Activated CD4-positive, alpha-beta T cell treated with anti-CD3 and anti-CD28 coated beads, Interleukin-2, amount 50 U/mL, for 24 hours (primary cell): ENCODE results near the gene OXSR1.
"Not testable (repeated sequence)": the region's sequence is repeated elsewhere in the genome, so short reads cannot be mapped to it uniquely, and the experiment has no call there.

Source experiments
- DNase-seq, 2 donors: peaks; one replicate each; pipeline ENCODE4 v3.0.0-alpha.2; 2020; ENCODE audit warnings: low read depth in 1 of 2, low spot score in 1 of 2

The OXSR1 gene

DNA sequence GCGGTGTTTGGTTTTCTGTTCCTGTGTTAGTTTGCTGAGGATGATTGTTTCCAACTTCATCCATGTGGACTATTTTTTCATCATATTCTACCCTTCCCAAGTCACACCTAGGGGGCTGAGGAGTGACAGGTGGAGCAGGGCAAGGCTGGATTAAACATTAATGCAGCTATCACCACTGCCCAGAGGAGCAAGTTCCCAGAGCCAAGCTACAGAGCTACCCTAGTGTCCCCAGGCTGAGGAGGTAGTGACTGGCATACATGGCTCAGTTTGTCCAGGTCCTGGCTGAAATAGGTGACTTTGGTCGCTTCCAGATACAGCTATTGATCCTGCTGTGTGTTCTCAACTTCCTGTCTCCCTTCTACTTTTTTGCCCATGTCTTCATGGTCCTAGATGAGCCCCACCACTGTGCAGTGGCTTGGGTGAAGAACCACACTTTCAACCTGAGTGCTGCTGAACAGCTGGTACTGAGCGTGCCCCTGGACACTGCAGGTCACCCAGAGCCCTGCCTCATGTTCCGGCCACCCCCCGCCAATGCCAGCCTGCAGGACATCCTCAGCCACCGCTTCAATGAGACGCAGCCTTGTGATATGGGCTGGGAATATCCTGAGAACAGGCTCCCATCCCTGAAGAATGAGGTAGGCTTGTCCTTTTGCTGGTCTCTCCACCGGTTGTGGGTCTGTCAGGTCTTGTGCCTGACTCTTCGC is 100.4 kb downstream of the OXSR1 start, which contains the start of gene SLC22A13:
SLC22A13 (plus strand) TSS at position 209 of the 704 bp plus-strand sequence; CDS start at position 258, 49 bp downstream.
- no peak for DNase-seq

DNA sequence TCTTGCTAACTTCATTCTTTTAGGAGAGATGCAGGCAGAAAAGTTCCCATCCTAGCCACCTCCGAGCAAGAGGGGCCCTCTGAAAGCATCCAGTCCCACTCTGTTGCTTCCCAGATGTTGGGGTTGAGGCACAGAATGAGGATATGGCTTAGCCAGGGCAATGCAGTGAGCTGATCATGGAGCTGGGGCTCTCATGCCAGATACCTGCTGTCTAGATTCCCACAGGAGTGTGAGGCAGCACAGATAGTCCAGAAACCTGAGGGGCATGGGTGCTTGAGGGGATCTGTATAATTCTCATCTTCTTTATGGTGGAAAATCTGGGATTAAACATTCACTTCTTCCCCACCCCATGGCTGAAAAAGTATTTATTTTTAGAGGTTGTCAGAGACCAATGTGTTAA is 101.5 kb downstream of the OXSR1 start:
- no peak for DNase-seq

DNA sequence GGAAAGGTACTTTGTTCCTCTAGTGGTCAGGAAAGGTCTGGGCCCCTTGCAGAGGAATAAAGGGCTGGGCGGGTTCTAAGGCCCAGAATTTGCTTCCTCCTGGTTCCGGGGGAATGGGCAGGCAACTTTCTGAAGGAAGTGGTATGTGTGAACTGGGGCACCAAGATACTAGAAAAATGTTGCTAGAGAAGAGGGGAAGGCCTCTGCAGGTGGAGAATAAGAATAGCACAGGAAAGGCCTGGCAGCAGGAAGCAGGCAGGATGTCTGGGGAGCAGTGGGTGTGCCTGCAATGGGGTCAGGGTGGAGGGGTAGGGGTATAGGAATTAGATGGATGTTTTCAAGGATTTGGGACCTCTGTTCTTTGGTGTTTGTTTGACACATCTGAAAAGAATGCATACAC is 102.3 kb downstream of the OXSR1 start:
- no peak for DNase-seq

DNA sequence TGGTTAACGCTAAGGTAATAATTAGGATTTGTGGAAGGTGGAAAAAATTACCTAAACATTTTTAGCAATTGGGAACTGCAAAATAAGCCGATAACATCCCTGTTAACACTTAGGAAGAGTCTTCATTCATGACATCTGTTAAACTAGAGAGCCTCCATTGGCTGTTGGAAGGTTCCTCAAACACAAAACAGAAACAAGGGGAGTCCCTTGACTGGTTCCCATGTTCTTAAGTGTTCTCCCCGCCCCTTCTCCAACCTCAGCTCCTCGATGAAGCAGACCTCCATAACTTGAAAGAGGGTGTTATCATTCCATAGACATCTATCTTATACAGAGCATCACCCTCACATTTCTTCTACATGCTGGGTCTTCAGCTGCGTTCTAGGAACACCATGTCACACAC is 102.8 kb downstream of the OXSR1 start:
- no peak for DNase-seq

DNA sequence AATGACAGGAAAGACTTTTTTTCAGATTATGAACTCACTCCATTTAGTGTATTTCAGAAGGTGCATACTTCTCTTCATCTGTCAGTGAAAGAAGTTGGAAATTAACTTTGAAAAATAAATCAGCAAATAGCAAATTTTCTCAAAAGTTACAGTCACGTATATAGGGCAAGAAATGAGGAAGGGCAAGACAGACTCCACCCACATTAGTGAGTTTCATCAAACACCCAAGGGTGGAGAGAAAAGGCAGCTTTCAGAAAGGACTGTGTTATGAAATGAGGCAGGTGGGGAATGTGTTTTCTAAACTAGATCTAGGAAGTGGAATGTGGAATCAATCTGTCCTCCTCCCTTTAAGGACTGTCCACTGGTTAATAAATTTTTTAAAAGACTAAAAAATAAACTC is 103.2 kb downstream of the OXSR1 start:
- DNase-seq = no peak

DNA sequence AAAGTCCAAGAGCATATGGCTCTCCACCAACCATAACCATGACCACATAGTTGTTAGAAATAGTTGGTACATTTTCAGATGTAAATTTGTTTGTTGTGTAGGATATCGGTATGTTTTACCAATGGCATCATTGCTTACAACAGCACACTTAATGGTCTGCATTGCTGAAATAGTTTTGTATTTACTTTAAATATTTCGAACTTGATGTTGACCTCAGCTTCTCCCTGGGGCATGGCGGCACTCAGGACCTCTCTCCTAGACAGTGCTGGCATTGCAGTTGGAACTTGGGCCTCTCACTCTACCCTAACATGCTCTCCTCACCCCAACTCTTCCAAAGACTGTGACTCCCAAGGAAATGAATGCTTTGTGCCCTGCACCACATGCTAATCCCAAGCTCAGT is 105.3 kb downstream of the OXSR1 start:
- no peak for DNase-seq

DNA sequence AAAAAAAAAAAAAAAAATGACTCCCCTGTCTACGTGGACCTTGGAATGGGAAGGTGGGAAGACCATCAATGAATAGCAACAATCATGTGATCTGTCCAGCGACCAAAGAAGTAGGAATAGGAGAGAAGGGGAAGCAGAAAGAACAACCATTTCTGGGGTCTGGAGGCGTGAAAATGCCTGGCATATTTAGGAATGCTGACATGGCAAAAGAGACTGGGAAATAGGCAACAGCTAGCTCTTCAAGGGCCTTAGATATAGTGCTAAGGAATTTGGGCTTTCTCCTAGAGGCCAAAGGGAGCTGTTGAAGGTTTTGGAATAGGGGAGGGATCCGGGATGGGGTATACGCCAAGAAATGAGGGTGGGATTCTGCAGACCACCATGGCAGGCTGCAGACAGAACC is 106.2 kb downstream of the OXSR1 start:
- DNase-seq = no peak

DNA sequence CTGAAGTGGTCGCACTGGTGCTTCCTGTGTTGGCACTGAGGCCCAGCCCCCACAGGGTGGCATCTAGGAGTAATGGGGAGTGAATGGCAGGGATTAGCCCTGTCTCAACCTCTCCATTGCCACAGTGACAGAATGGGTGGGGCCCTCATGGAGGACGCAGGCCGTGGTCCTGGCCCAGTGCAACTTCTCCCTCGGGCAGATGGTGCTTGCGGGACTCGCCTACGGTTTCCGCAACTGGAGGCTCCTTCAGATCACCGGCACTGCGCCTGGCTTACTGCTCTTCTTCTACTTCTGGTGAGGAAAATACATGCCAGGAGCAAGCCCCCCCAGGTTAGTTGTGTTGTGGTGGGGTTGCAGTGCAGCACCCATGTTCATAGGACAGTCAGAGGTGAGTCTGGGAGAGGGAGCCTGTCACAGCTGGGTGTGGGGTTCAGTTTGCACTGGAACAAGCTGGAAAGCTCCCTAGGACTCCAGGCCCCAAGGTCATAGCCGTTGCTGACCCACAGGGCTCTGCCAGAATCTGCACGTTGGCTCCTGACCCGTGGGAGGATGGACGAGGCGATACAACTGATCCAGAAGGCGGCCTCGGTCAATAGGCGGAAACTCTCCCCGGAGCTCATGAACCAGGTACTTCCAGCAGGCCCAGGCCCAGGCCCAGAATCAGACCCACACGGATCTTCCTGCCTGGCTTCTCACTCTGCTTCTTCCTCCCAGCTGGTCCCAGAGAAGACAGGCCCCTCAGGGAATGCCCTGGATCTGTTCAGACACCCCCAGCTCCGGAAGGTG is 109.7 kb downstream of the OXSR1 start:
- no peak for DNase-seq

DNA sequence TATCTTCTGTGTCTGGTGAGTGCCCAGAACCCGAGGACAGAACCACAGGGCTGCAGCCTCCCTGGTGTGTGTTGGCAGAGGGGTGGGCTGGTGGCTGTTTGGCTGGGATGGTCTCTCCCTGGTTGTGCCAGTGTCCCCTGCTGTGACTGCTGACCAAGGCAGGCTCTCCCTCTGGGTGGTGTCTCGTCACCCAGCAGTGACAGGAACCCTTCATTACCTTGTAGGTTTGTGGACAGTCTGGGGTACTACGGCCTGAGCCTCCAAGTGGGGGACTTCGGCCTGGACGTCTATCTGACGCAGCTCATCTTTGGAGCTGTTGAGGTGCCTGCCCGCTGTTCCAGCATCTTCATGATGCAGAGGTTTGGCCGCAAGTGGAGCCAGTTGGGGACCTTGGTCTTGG is 110.3 kb downstream of the OXSR1 start:
- no peak for DNase-seq

DNA sequence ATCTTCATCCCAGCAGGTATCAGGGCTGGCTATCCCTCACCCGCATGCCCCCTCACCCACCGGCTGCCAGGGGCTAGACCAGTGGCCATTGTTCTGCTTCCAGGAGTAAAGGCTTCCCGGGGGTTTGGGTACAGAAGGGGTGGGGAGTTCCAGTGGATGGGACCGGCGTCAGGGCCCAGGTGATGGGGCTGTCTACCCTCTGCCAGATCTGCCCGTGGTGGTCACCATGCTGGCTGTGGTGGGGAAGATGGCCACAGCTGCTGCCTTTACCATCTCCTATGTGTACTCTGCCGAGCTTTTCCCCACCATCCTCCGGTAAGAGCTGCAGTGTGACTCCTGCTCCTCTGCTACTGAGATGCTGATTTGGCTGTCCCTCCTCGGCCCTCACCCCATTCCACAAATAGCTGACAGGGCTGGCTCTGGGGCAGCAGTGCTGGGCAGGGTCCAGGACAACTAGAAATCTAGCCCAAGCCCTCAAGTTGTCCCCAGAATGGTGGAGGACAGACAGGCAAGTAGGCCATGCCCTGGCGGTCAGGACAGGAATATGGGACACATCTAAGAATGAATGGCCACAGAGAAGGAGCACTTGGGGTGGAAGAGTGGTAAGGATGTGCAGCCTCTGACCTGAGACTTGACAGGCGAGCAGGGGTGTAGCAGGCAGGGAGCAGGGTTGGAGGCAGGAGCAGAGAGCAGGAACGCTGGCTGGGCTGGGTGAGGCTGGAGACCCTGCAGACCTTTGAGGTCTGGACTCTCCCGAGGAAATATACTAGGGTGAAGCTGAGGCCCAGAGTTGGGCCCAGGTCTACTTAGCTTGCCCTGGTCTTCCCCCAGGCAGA is 111.0 kb downstream of the OXSR1 start:
- no peak for DNase-seq

DNA sequence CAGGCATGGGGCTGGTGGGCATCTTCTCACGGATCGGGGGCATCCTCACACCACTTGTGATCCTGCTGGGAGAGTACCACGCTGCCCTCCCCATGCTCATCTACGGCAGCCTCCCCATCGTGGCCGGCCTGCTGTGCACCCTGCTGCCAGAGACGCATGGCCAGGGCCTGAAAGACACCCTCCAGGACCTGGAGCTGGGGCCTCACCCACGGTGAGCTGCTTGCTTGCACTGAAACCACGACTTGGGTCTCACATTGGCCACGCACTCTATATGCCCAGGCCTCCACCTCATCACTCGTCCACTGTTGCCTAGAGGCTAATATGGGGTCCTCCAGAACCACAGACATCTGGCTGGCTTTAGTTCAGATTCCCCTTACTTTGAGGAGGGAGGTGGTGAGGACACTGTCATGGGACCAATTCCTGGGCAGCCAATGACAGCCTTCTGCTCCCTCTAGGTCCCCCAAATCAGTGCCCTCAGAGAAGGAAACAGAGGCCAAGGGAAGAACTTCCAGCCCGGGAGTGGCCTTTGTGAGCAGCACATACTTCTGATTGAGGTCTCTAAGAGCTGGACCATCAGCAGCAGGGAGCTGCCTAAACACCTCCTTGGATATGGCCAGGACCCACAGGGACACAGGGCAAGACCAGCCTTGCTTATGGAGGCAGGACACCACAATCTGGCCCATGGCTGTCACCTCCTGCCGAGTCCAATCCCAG is 111.7 kb downstream of the OXSR1 start:
- no peak for DNase-seq

DNA sequence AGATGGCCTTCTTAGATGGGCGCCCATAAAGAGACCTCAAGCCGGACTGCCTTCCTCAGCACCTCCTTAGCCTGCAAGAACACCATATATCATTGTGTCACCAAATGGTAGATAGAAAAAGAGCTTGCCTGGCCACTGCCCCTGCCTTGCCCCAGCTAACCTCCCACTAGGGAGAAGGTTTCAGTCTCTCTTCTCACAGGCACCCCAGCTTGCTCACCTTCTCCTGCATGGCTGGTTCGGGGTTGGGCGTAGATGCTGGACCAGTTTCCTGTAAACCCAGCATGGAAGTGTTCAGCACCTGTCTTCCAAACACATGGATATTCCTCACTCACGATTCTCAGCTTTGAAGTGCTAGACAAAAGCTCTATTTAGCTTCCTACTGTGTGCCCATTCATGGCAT is 113.5 kb downstream of the OXSR1 start:
- DNase-seq = no peak

DNA sequence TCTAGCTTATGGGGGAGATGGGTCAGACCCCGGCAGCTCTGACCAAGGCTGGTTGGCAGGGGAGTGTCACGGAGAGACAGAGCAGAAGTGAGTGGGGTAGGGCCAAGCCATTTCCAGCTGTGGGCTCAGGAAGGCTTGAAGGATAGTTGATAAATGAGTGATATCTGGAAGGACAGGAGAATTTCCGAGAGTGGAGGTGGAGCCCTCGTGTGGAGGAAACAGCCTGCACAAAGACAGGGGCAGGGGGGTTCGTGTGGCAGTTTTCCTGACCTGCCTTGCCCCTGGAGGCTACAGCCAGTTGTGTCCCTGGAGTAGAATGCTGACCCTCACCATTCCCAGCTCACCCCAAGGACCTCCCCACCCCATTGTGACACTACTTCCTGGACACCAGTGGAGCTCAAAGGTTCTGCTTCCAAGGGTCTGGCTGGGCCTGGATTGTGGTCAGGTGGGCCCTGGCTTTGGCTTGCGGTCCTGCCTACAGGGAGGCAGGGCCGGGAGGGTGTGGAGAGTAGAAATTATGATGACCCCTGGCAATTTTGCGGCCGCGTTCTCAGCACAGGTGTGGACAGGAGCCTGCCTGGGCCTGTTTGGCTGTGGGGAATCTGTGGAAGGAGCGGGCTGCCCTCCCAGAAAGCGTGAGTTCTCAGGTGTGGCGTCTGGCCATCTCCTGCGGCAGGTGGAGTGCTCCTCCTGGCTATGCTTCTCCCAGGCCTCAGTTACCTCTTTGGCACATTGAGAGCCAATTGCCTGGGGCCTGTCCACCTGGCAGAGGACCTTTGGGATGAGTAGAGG is 116.8 kb downstream of the OXSR1 start, which contains the start of gene SLC22A14:
SLC22A14 (plus strand) TSS at position 400 of the 792 bp plus-strand sequence. CDS start 23,733 bp downstream, outside the sequence.
- DNase-seq = no peak

DNA sequence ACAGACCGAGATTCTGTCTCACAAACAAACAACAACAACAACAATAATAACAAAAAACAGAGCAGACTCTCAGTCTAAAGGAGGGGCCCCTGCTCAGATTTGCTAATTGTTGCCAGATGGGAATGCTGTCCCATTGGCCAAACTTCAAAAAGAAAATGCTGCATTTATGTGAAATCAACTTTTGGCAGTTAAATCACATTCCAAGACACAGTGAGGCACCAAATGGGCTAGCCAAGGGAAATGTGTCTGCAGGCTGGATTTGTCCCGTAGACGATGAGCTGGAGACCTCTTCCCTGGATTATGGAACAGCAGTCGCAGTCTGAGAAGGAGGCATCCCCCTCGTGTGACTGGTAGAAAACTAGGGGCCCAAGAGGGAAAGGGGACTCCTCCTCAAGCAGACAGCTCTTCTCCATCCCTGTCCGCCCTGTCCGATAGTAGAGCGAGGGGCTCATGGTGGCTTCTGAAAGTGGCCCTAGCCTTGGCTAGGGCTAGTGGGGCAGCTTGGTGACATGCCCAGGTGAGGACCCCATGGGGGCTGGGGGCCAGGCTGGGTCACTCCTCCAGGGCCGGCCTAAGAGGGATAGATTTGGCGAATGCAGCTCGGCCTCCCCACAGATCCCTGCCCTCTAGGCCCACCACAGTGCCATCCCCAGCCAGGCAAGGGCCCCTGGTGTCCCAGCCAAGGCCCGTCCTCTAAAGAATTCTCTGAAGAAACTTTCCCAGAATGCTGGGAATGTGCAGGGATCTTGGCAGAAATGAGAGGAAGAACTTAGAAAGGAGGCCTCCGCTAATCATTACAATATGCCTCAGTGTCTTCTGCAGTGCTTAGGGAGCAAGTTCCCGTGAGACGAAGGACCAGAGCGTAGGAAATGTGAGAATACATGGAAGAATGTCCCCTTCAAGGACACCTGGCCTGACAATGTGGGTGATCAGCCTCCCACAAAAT is 118.7 kb downstream of the OXSR1 start:
- DNase-seq = no peak

DNA sequence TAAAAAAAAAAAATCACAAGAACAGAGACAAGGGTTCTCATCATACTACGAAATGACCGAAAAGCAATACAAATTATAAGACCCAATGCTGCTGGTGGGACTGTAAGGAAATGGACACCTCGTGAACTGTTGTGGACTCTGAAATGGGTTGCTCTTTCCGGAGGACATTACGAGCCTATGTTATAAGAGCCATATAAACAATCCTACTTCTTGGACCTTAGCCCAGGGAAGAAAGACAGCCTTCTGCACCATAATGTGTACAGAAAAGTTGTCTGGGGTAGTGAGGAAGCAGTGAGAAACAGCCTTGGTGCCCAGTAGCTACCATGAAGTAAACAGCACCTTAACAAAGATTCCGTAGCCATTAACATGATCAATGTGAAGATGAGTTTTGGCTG is 119.4 kb downstream of the OXSR1 start:
- no peak for DNase-seq

DNA sequence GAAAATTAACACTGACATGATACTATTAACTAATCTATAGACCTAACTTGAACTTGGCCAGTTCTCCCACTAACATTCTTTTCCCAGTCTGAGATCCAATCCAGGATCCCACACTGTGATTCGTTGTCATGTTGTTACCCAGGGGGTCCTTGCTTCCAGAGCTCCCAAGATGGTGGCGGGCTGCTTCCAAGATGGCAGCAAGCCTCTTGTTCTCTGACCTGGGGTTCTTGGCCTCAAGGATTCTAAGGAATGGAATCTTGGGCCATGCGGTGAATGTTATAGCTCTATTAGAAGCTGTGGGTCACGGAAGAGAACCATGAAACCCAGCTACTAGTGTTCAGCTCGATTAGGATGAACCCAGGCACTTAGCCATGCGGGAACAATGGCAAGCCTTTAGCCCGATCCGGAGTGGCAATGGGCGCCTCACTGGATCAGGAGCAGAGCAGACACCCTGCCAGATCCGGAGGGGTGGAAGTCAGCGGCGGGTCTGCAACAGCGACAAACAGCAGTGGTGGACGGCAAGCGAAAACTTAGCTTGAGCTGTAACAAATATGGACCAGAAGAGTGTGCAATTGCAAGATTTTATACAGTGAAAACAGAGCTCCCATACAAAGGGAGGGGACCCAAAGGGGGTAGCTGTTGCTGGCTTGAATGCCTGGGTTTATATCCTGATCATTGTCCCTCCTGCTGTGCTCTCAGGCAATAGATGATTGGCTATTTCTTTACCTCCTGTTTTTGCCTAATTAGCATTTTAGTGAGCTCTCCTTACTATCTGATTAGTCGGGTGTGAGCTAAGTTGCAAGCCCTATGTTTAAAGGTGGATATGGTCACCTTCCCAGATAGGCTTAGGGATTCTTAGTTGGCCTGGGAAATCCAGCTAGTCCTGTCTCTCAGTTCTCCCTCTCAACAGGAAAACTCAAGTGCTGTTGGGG is 124.2 kb downstream of the OXSR1 start:
- not testable (repeated sequence) for DNase-seq

DNA sequence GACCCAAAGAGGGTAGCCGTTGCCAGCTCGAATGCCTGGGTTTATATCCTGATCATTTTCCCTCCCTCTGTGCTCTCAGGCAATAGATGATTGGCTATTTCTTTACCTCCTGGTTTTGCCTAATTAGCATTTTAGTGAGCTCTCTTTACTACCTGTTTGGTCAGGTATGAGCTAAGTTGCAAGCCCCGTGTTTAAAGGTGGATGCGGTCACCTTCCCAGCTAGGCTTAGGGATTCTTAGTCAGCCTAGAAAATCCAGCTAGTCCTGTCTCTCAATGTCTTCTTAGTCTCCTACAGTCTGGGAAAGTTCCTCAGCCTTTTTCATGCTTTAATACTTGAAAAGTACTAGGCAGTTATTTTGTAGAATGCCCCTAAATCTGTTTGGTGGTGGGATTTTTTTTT is 131.7 kb downstream of the OXSR1 start:
- DNase-seq = not testable (repeated sequence)

DNA sequence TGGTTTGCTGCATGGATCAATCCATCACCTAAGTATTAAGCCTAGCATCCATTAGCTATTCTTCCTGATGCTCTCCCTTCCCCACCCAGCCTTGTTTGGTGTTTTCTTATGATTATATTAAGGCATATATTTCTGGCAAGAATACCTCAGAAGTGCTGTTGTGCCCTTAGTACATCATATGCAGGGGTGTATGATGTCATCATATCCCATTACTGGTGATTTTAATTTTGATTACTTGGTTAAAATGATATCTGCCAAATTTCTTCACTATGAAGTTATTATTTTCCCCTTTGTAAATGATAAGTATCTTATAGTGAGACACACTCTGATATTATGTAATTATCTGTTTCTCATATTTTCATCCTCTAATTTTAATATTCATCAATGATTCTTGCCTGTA is 132.2 kb downstream of the OXSR1 start:
- DNase-seq = no peak
